H9 (cell line): ENCODE results near the gene ZDHHC9. TPM values are rescaled to one million over a fixed set of nuclear protein-coding genes. Genes with fewer than 3 reads are reported as not detected.

Experiments used
- DNase-seq: peaks from one replicate; pipeline ENCODE4 v3.0.0-alpha.2; 2017
- H2AFZ ChIP-seq: one replicate; pipeline ENCODE4 v1.6.1; 2013; ENCODE audit warnings: mild to moderate bottlenecking, low read length, control low read depth, moderate library complexity
- H2AK5ac ChIP-seq: 2 replicates; pipeline ENCODE4 v1.6.1; 2013; ENCODE audit warnings: low read length, control low read depth, mixed read lengths; ENCODE audit not compliant: insufficient read length
- H2BK120ac ChIP-seq: one replicate; pipeline ENCODE4 v1.6.1; 2013; ENCODE audit warnings: low read depth, mild to moderate bottlenecking, low read length, control low read depth, inconsistent platforms; ENCODE audit not compliant: poor library complexity, severe bottlenecking
- H2BK12ac ChIP-seq: 2 replicates; pipeline ENCODE4 v1.6.1; 2013; ENCODE audit warnings: low read length, control low read depth, mixed read lengths, low read depth; ENCODE audit not compliant: insufficient read length
- H2BK15ac ChIP-seq: 2 replicates; pipeline ENCODE4 v1.6.1; 2013; ENCODE audit warnings: low read depth, low read length, control low read depth
- H2BK20ac ChIP-seq: one replicate; pipeline ENCODE4 v1.6.1; 2013; ENCODE audit warnings: low read depth, mild to moderate bottlenecking, low read length, control low read depth, inconsistent platforms; ENCODE audit not compliant: poor library complexity, severe bottlenecking
- H2BK5ac ChIP-seq: 2 replicates; pipeline ENCODE4 v1.6.1; 2013; ENCODE audit warnings: low read length, control low read depth, mixed read lengths; ENCODE audit not compliant: insufficient read length
- H3K14ac ChIP-seq: 2 replicates; pipeline ENCODE4 v1.6.1; 2013; ENCODE audit warnings: low read length, control low read depth; ENCODE audit not compliant: insufficient read depth
- H3K18ac ChIP-seq: 2 replicates; pipeline ENCODE4 v1.6.1; 2013; ENCODE audit warnings: low read depth, mild to moderate bottlenecking, mixed read lengths, low read length, control low read depth; ENCODE audit not compliant: insufficient read length
- H3K23ac ChIP-seq: 2 replicates; pipeline ENCODE4 v1.6.1; 2013; ENCODE audit warnings: low read length, control low read depth, mixed read lengths, low read depth; ENCODE audit not compliant: insufficient read length
- H3K23me2 ChIP-seq: 2 replicates; pipeline ENCODE4 v1.6.1; 2013; ENCODE audit warnings: low read depth, mild to moderate bottlenecking, mixed read lengths, low read length, control low read depth; ENCODE audit not compliant: insufficient read length, poor library complexity, severe bottlenecking
- H3K27ac ChIP-seq: 2 replicates; pipeline ENCODE4 v1.5.1; 2013; ENCODE audit warnings: low read length, control low read depth, mixed read lengths, low read depth; ENCODE audit not compliant: insufficient read length
- H3K27me3 ChIP-seq: 2 replicates; pipeline ENCODE4 v1.6.1; 2013; ENCODE audit warnings: low read length, control low read depth, inconsistent platforms; ENCODE audit not compliant: insufficient read depth
- H3K4ac ChIP-seq: 2 replicates; pipeline ENCODE4 v1.6.1; 2013; ENCODE audit warnings: low read depth, mild to moderate bottlenecking, control low read depth, inconsistent platforms, low read length, moderate library complexity
- H3K4me1 ChIP-seq: 2 replicates; pipeline ENCODE4 v1.6.1; 2013; ENCODE audit warnings: low read length, control low read depth, inconsistent platforms; ENCODE audit not compliant: insufficient read depth
- H3K4me2 ChIP-seq: 2 replicates; pipeline ENCODE4 v1.6.1; 2013; ENCODE audit warnings: low read length, control low read depth, mixed read lengths; ENCODE audit not compliant: insufficient read length, insufficient read depth
- H3K56ac ChIP-seq: 2 replicates; pipeline ENCODE4 v1.6.1; 2013; ENCODE audit warnings: low read depth, mild to moderate bottlenecking, mixed read lengths, low read length, control low read depth; ENCODE audit not compliant: insufficient read length
- H3K79me1 ChIP-seq: 2 replicates; pipeline ENCODE4 v1.6.1; 2013; ENCODE audit warnings: low read depth, mild to moderate bottlenecking, moderate library complexity, low read length, control low read depth, inconsistent platforms; ENCODE audit not compliant: insufficient read depth, poor library complexity, severe bottlenecking
- H3K79me2 ChIP-seq: 2 replicates; pipeline ENCODE4 v1.6.1; 2013; ENCODE audit warnings: low read length, control low read depth, inconsistent platforms; ENCODE audit not compliant: insufficient read depth
- H3K9ac ChIP-seq: 2 replicates; pipeline ENCODE4 v1.6.1; 2013; ENCODE audit warnings: low read length, control low read depth, mixed read lengths; ENCODE audit not compliant: insufficient read length; ENCODE audit errors: extremely low read depth
- H3K9me3 ChIP-seq: one replicate; pipeline ENCODE4 v1.6.1; 2013; ENCODE audit warnings: low read depth, low read length, inconsistent platforms; ENCODE audit not compliant: control insufficient read depth
- H3T11ph ChIP-seq: one replicate; pipeline ENCODE4 v1.6.1; 2013; ENCODE audit warnings: mild to moderate bottlenecking, low read length, control low read depth, inconsistent platforms
- H4K20me1 ChIP-seq: one replicate; pipeline ENCODE4 v1.6.1; 2013; ENCODE audit not compliant: control insufficient read depth, insufficient read length, insufficient read depth
- H4K5ac ChIP-seq: 2 replicates; pipeline ENCODE4 v1.6.1; 2013; ENCODE audit warnings: low read depth, mild to moderate bottlenecking, mixed read lengths, low read length, control low read depth; ENCODE audit not compliant: insufficient read length
- H4K8ac ChIP-seq: replicated peaks from 2 replicates; pipeline ENCODE4 v1.6.1; 2013; ENCODE audit warnings: low read length, control low read depth, mixed read lengths, low read depth; ENCODE audit not compliant: insufficient read length
- H4K91ac ChIP-seq: 2 replicates; pipeline ENCODE4 v1.6.1; 2013; ENCODE audit warnings: low read depth, mild to moderate bottlenecking, moderate library complexity, mixed read lengths, low read length, control low read depth; ENCODE audit not compliant: insufficient read length
- H3K27ac Mint-ChIP-seq, 3 experiments: 2 replicates in 2 of 3; 3 replicates in 1 of 3; pipeline ENCODE4 v1.8.0; 2020 to 2021; ENCODE audit warnings: mixed read lengths in 3 of 3, mild to moderate bottlenecking in 1 of 3, moderate library complexity in 1 of 3
- H3K27me3 Mint-ChIP-seq: 2 replicates; pipeline ENCODE4 v1.8.0; 2021; ENCODE audit warnings: low read depth, mild to moderate bottlenecking, moderate library complexity, mixed read lengths
- H3K36me3 Mint-ChIP-seq, 3 experiments: 2 replicates in 2 of 3; 3 replicates in 1 of 3; pipeline ENCODE4 v1.8.0; 2020 to 2021; ENCODE audit warnings: low read depth in 3 of 3, mixed read lengths in 3 of 3; ENCODE audit not compliant: insufficient read depth in 1 of 3
- H3K4me1 Mint-ChIP-seq, 2 experiments: 2 replicates each; pipeline ENCODE4 v1.8.0; 2020; ENCODE audit warnings: mixed read lengths in 2 of 2
- H3K4me3 Mint-ChIP-seq, 2 experiments: 2 replicates in 1 of 2; 3 replicates in 1 of 2; pipeline ENCODE4 v1.8.0; 2020 to 2021; ENCODE audit warnings: mild to moderate bottlenecking in 2 of 2, mixed read lengths in 2 of 2, moderate library complexity in 1 of 2
- H3K9me3 Mint-ChIP-seq, 2 experiments: 2 replicates in 1 of 2; 3 replicates in 1 of 2; pipeline ENCODE4 v1.8.0; 2020; ENCODE audit warnings: mild to moderate bottlenecking in 2 of 2, mixed read lengths in 2 of 2, moderate library complexity in 1 of 2
- WGBS: extraction: QIAGEN DNeasy Blood & Tissue Kit; methylation state at CpG from one replicate; pipeline ENCODE4 v1.1.7; 2013; ENCODE audit warnings: missing lambda C conversion rate, low lambda C conversion rate, mixed read lengths; ENCODE audit not compliant: insufficient read length; ENCODE audit errors: extremely low coverage; 5-methylcytosine and 5-hydroxymethylcytosine counted together
- total RNA-seq: library from RNA; stranded (reverse); gene quantifications from 2 replicates; pipeline ENCODE4 v1.2.1, GENCODE V29; 2021
- TF ChIP-seq, protein P1 (sequence below): fragments of 200-600 bp; sonication (generic); conservative IDR thresholded peaks from 3 replicates; pipeline ENCODE4 v1.8.0; 2021; ENCODE audit warnings: antibody characterized with exemption, mild to moderate bottlenecking

The ZDHHC9 gene
- total RNA-seq, 1 experiment from 2014 or later, result 21.0 TPM

GRCh38 chrX:129875669-129876068 lies 32.0 kb upstream of the ZDHHC9 start:
- no peaks in the 10 kb centered on the region for H3K79me1 ChIP-seq
- H3K4me1 ChIP-seq, result no peaks in the 10 kb centered on the region
- H4K20me1 ChIP-seq, result no peaks in the 10 kb centered on the region
- no peak overlapping the region for H3K23ac ChIP-seq
- no peak for DNase-seq
- H3K27ac Mint-ChIP-seq, result no peak overlapping the region
- H2BK12ac ChIP-seq, result no peak overlapping the region
- no peaks in the 10 kb centered on the region for H3K27me3 ChIP-seq
- no peak overlapping the region for H3K9ac ChIP-seq
- no peak overlapping the region for H2AK5ac ChIP-seq
- no peak overlapping the region for H3K27ac ChIP-seq
- H3K4ac ChIP-seq, result no peak overlapping the region
- H3K56ac ChIP-seq, result no peak overlapping the region
- H3K4me1 Mint-ChIP-seq, result peaks cover 0 to 3% of the 10 kb centered on the region in 2 experiments; a peak in 2 of 4 replicates
- H2BK5ac ChIP-seq, result no peak overlapping the region
- no peak overlapping the region for H4K91ac ChIP-seq
- H3K14ac ChIP-seq, result no peak overlapping the region
- no peaks in the 10 kb centered on the region; the same call in 1 of the 2 replicates for H3K27me3 Mint-ChIP-seq
- TF ChIP-seq, protein P1, sequence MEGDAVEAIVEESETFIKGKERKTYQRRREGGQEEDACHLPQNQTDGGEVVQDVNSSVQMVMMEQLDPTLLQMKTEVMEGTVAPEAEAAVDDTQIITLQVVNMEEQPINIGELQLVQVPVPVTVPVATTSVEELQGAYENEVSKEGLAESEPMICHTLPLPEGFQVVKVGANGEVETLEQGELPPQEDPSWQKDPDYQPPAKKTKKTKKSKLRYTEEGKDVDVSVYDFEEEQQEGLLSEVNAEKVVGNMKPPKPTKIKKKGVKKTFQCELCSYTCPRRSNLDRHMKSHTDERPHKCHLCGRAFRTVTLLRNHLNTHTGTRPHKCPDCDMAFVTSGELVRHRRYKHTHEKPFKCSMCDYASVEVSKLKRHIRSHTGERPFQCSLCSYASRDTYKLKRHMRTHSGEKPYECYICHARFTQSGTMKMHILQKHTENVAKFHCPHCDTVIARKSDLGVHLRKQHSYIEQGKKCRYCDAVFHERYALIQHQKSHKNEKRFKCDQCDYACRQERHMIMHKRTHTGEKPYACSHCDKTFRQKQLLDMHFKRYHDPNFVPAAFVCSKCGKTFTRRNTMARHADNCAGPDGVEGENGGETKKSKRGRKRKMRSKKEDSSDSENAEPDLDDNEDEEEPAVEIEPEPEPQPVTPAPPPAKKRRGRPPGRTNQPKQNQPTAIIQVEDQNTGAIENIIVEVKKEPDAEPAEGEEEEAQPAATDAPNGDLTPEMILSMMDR, result no peak
- H3K18ac ChIP-seq, result no peak overlapping the region
- no peak overlapping the region for H3K4me2 ChIP-seq
- no peaks in the 10 kb centered on the region for H3K23me2 ChIP-seq
- no peaks in the 10 kb centered on the region for H3K79me2 ChIP-seq
- no peak overlapping the region for H3K4me3 Mint-ChIP-seq
- H3K9me3 ChIP-seq, result peaks cover 23% of the 10 kb centered on the region
- H3T11ph ChIP-seq, result no peak overlapping the region
- peaks cover 6 to 56% of the 10 kb centered on the region in 2 experiments; a peak in 4 of 5 replicates for H3K9me3 Mint-ChIP-seq
- H2BK20ac ChIP-seq, result no peak overlapping the region
- peaks cover 0 to 9% (median 5%) of the 10 kb centered on the region in 3 experiments; a peak in 3 of 7 replicates for H3K36me3 Mint-ChIP-seq
- H2AFZ ChIP-seq, result no peak overlapping the region
- H2BK120ac ChIP-seq, result no peak overlapping the region
- H2BK15ac ChIP-seq, result no peak overlapping the region
- no peak overlapping the region for H4K8ac ChIP-seq
- WGBS, result no CpG with 5 or more reads among the region's 3 CpGs
- H4K5ac ChIP-seq, result no peak overlapping the region
